Loucy (cell line): ENCODE measurements around the gene KCNC4.

ENCODE experiments used
- H2AFZ ChIP-seq: fragments of 200-600 bp; sonication (generic); 2 replicates; pipeline ENCODE4 v1.6.0; 2016; ENCODE audit warnings: antibody characterized with exemption, mild to moderate bottlenecking, low read length, moderate library complexity
- H3F3A ChIP-seq: fragments of 200-600 bp; 2 replicates; pipeline ENCODE4 v1.6.0; 2016; ENCODE audit warnings: antibody characterized with exemption, low read depth, mild to moderate bottlenecking
- H3K27me3 ChIP-seq: fragments of 200-600 bp; sonication (generic); 2 replicates; pipeline ENCODE4 v1.6.1; 2014; ENCODE audit warnings: low read length, mild to moderate bottlenecking; ENCODE audit not compliant: insufficient read depth, poor library complexity, severe bottlenecking
- H3K36me3 ChIP-seq: fragments of 200-600 bp; sonication (generic); 2 replicates; pipeline ENCODE4 v1.6.1; 2016; ENCODE audit warnings: low read length; ENCODE audit not compliant: insufficient read depth
- H3K4me1 ChIP-seq: fragments of 200-600 bp; sonication (generic); 2 replicates; pipeline ENCODE4 v1.5.1; 2014; ENCODE audit warnings: low read length, mild to moderate bottlenecking; ENCODE audit not compliant: insufficient read depth, poor library complexity, severe bottlenecking
- H3K4me2 ChIP-seq: fragments of 200-600 bp; sonication (generic); 2 replicates; pipeline ENCODE4 v1.6.0; 2014; ENCODE audit warnings: antibody characterized with exemption, low read length, low read depth, mild to moderate bottlenecking; ENCODE audit not compliant: poor library complexity, severe bottlenecking
- H3K4me3 ChIP-seq: fragments of 200-600 bp; sonication (generic); 2 replicates; pipeline ENCODE4 v1.5.1; 2014; ENCODE audit warnings: low read length, mild to moderate bottlenecking, mixed read lengths; ENCODE audit not compliant: poor library complexity, severe bottlenecking
- H3K79me2 ChIP-seq: fragments of 200-600 bp; sonication (generic); 2 replicates; pipeline ENCODE4 v1.6.1; 2014; ENCODE audit warnings: low read length; ENCODE audit not compliant: insufficient read depth
- H3K9ac ChIP-seq: fragments of 200-600 bp; sonication (generic); 2 replicates; pipeline ENCODE4 v1.6.0; 2014; ENCODE audit warnings: mild to moderate bottlenecking, low read depth, low read length, moderate library complexity; ENCODE audit not compliant: poor library complexity, severe bottlenecking
- H3K9me2 ChIP-seq: fragments of 200-600 bp; sonication (generic); replicated peaks from 2 replicates; pipeline ENCODE4 v1.6.1; 2016; ENCODE audit warnings: low read depth, low read length, mixed read lengths
- H3K9me3 ChIP-seq: fragments of 200-600 bp; sonication (generic); 2 replicates; pipeline ENCODE4 v1.6.1; 2014; ENCODE audit warnings: mild to moderate bottlenecking, antibody characterized with exemption, low read length, low read depth; ENCODE audit not compliant: insufficient read depth
- H4K20me1 ChIP-seq: fragments of 200-600 bp; sonication (generic); 2 replicates; pipeline ENCODE4 v1.6.0; 2014; ENCODE audit warnings: antibody characterized with exemption, low read length, mild to moderate bottlenecking; ENCODE audit not compliant: insufficient read depth, poor library complexity, severe bottlenecking
- EZH2phosphoT487 ChIP-seq: fragments of 200-600 bp; IDR thresholded peaks from 2 replicates; pipeline ENCODE4 v1.6.1; 2018; ENCODE audit warnings: antibody characterized with exemption, mild to moderate bottlenecking, moderate library complexity, borderline replicate concordance
- TF ChIP-seq, protein P1 (sequence below): fragments of 200-600 bp; sonication (generic); conservative IDR thresholded peaks from 2 replicates; pipeline ENCODE4 v1.5.1; 2014; ENCODE audit warnings: mild to moderate bottlenecking, antibody characterized with exemption, low read length

Gene KCNC4

DNA sequence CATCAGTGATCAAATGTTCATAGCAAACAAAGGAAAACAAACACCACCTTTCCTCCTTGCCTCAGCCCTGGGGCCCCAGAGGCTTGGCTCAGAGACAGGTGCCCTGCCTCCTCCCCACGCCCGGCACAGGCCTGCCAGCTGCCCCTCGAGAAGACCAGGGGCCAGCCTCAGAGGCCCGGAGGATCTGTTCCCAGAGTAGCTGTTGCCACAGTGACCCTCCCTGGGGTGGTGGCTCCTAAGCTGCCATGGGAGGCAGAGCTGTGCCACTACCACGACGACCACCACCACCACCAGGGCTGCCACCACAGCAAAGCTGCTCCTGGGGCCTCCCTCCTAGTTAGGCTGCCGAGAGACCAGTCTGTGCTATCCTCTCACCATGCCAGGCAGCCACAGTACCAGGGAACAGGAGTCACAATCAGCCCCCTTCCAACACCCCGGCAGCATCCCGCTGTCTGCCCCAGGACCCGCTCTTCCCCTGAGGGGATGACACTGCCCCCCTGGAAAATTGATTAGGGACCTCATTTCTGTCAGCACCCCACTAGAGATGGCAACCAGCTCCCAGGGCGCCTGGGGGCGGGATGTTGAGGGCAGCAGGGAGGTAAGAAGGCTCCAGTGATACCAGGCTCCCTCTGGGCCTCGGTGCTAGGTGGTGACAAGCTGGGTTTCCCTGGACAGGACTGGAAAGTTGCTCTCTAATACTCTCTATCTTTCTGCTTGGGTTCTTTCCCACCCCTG lies 30.5 kb downstream of the KCNC4 start:
- H3K36me3 ChIP-seq = no peaks in the 10 kb centered on the region
- H3K4me2 ChIP-seq = no peak overlapping the region
- no peak overlapping the region for H3K4me3 ChIP-seq
- H3K27me3 ChIP-seq = no peaks in the 10 kb centered on the region
- no peak overlapping the region for H2AFZ ChIP-seq
- no peak for TF ChIP-seq EZH2phosphoT487
- TF ChIP-seq, protein P1, sequence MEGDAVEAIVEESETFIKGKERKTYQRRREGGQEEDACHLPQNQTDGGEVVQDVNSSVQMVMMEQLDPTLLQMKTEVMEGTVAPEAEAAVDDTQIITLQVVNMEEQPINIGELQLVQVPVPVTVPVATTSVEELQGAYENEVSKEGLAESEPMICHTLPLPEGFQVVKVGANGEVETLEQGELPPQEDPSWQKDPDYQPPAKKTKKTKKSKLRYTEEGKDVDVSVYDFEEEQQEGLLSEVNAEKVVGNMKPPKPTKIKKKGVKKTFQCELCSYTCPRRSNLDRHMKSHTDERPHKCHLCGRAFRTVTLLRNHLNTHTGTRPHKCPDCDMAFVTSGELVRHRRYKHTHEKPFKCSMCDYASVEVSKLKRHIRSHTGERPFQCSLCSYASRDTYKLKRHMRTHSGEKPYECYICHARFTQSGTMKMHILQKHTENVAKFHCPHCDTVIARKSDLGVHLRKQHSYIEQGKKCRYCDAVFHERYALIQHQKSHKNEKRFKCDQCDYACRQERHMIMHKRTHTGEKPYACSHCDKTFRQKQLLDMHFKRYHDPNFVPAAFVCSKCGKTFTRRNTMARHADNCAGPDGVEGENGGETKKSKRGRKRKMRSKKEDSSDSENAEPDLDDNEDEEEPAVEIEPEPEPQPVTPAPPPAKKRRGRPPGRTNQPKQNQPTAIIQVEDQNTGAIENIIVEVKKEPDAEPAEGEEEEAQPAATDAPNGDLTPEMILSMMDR = no peak
- no peak overlapping the region for H3K9ac ChIP-seq
- no peaks in the 10 kb centered on the region for H3F3A ChIP-seq
- no peaks in the 10 kb centered on the region for H3K4me1 ChIP-seq
- no peaks in the 10 kb centered on the region for H4K20me1 ChIP-seq
- H3K9me3 ChIP-seq = no peaks in the 10 kb centered on the region
- no peaks in the 10 kb centered on the region for H3K79me2 ChIP-seq
- H3K9me2 ChIP-seq = no peaks in the 10 kb centered on the region

DNA sequence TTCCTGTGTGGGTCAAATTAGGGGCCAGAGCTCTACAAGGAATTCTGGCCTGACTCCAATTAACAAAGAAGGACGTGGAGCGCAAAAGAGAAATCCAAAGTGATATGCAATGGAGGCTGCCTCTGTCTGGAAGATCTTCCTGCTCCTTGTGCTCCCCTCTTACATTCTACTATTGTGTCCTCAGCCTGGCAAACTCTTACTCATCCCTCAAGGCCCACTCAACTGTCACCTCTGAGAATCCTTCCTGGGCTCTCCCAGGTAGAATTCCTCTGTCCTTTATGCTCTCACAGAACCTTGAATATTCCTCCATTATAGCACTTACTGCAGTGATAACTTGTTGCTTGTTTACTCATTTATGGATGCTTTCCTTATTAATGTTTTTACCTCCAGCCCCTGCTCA lies 31.4 kb downstream of the KCNC4 start:
- no peaks in the 10 kb centered on the region for H3F3A ChIP-seq
- H3K4me3 ChIP-seq = no peak overlapping the region
- TF ChIP-seq EZH2phosphoT487 = no peak
- TF ChIP-seq, protein P1 = no peak
- H3K9me2 ChIP-seq = no peaks in the 10 kb centered on the region
- H4K20me1 ChIP-seq = no peaks in the 10 kb centered on the region
- H3K9me3 ChIP-seq = no peaks in the 10 kb centered on the region
- no peaks in the 10 kb centered on the region for H3K4me1 ChIP-seq
- no peak overlapping the region for H2AFZ ChIP-seq
- no peak overlapping the region for H3K4me2 ChIP-seq
- no peaks in the 10 kb centered on the region for H3K36me3 ChIP-seq
- H3K79me2 ChIP-seq = no peaks in the 10 kb centered on the region
- H3K9ac ChIP-seq = no peak overlapping the region
- H3K27me3 ChIP-seq = no peaks in the 10 kb centered on the region

DNA sequence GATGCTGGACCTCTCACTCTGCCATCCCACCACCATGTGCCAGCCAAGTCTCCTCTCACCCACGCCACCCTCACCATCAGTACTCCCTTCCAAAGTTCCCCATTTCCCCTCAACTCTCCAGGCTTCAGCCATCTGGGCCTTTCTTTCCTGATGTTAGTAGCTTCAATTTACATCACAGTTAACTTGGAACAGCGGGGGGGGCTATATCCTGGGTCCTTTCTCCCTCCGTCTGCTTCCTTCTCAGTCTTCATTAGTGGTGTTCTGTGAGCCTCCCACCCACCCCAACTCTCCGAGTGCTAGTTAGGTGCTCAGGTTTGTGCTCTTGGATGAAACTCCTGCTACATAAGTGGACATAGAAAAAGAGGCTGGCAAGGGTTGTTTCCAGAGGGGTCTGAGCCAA lies 31.9 kb downstream of the KCNC4 start:
- Histone ChIP-seq H3K36me3 (no peaks in the 10 kb centered on the region), H3K4me2 (no peak overlapping the region), H3K79me2 (no peaks in the 10 kb centered on the region), H2AFZ (no peak overlapping the region), H3K9me3 (no peaks in the 10 kb centered on the region), H3K4me1 (no peaks in the 10 kb centered on the region), H3K9ac (no peak overlapping the region), H4K20me1 (no peaks in the 10 kb centered on the region), H3K27me3 (no peaks in the 10 kb centered on the region), H3K4me3 (no peak overlapping the region), H3F3A (no peaks in the 10 kb centered on the region), H3K9me2 (no peaks in the 10 kb centered on the region)
- TF ChIP-seq, protein P1 = no peak
- no peak for TF ChIP-seq EZH2phosphoT487
